Osteocyte (in vitro differentiated cells): Measurements from ENCODE around the gene TARS1. TPM values are rescaled to one million over a fixed set of nuclear protein-coding genes. Genes with fewer than 3 reads are reported as not detected.
"Not testable (repeated sequence)": the region's sequence is repeated elsewhere in the genome, so short reads cannot be mapped to it uniquely, and the experiment has no call there.

ENCODE experiments used
- DNase-seq: peaks from one replicate; pipeline ENCODE4 v3.0.0; 2021; ENCODE audit warnings: mixed read lengths; ENCODE audit not compliant: unreplicated experiment; ENCODE audit errors: extremely low spot score
- H3K27ac Mint-ChIP-seq: one replicate; pipeline ENCODE4 v1.8.0; 2021; ENCODE audit warnings: mild to moderate bottlenecking, mixed read lengths; ENCODE audit not compliant: unreplicated experiment
- H3K27me3 Mint-ChIP-seq: one replicate; pipeline ENCODE4 v1.8.0; 2021; ENCODE audit warnings: mixed read lengths; ENCODE audit not compliant: unreplicated experiment
- H3K36me3 Mint-ChIP-seq: one replicate; pipeline ENCODE4 v1.8.0; 2021; ENCODE audit warnings: mixed read lengths; ENCODE audit not compliant: unreplicated experiment
- H3K4me1 Mint-ChIP-seq: one replicate; pipeline ENCODE4 v1.8.0; 2021; ENCODE audit warnings: mixed read lengths; ENCODE audit not compliant: unreplicated experiment
- H3K4me3 Mint-ChIP-seq: one replicate; pipeline ENCODE4 v1.8.0; 2021; ENCODE audit warnings: mild to moderate bottlenecking, moderate library complexity, mixed read lengths; ENCODE audit not compliant: unreplicated experiment
- H3K9me3 Mint-ChIP-seq: one replicate; pipeline ENCODE4 v1.8.0; 2021; ENCODE audit warnings: mixed read lengths; ENCODE audit not compliant: unreplicated experiment
- total RNA-seq: library from RNA; stranded (reverse); gene quantifications from 2 replicates; pipeline ENCODE4 v1.2.1, GENCODE V29; 2021
- TF ChIP-seq, protein P1 (sequence below): fragments of 200-600 bp; sonication (generic); IDR thresholded peaks from 2 replicates; pipeline ENCODE4 v1.5.0; 2021; ENCODE audit warnings: antibody characterized with exemption, mild to moderate bottlenecking, moderate library complexity

Gene TARS1
- total RNA-seq, 1 donor from 2014 or later: 237 TPM

DNA sequence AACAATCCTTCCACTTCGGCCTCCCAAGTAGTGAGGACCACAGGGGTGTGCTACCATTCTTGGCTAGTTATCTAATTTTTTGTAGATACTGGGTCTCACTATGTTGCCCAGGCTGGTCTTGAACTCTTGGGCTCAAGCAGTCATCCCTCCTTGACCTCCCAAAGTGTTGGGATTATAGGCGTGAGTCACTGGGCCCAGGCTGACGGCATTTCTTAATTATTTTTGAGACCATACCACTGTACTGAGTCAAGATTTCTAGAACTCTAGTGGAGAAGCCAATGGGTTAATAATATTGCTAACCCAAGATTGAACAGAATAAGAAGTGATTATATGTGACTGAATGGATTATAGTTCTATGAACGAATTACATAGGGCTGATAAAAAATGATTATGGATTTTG lies 66.7 kb downstream of the TARS1 start:
- Mint-ChIP-seq H3K4me1 (no peaks in the 10 kb centered on the region), H3K27me3 (no peaks in the 10 kb centered on the region), H3K36me3 (no peaks in the 10 kb centered on the region), H3K9me3 (no peaks in the 10 kb centered on the region), H3K4me3 (no peak overlapping the region), H3K27ac (no peak overlapping the region)
- TF ChIP-seq, protein P1, sequence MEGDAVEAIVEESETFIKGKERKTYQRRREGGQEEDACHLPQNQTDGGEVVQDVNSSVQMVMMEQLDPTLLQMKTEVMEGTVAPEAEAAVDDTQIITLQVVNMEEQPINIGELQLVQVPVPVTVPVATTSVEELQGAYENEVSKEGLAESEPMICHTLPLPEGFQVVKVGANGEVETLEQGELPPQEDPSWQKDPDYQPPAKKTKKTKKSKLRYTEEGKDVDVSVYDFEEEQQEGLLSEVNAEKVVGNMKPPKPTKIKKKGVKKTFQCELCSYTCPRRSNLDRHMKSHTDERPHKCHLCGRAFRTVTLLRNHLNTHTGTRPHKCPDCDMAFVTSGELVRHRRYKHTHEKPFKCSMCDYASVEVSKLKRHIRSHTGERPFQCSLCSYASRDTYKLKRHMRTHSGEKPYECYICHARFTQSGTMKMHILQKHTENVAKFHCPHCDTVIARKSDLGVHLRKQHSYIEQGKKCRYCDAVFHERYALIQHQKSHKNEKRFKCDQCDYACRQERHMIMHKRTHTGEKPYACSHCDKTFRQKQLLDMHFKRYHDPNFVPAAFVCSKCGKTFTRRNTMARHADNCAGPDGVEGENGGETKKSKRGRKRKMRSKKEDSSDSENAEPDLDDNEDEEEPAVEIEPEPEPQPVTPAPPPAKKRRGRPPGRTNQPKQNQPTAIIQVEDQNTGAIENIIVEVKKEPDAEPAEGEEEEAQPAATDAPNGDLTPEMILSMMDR: no peak
- DNase-seq: no peak

DNA sequence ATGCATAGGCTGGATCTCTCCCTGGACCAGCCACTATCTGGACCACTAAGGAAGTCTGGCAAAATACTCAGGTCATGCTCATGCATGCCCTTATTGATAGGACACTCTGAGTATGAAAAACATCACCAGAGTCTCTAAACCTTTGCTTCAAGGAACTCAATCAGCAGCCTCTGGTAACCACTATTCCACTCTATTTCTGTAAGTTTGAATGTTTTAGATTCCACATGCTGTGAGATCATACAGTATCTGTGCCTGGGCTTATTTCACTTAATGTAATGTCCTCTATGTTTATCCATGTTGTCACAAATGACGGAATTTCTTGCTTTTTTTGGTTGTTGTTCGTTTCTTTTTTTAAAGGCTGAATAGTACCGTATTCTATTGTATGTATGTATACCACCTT lies 68.3 kb downstream of the TARS1 start:
- Mint-ChIP-seq H3K36me3 (no peaks in the 10 kb centered on the region), H3K27me3 (no peaks in the 10 kb centered on the region), H3K27ac (no peak overlapping the region), H3K9me3 (no peaks in the 10 kb centered on the region), H3K4me1 (peaks cover 3% of the 10 kb centered on the region), H3K4me3 (no peak overlapping the region)
- no peak for DNase-seq
- TF ChIP-seq, protein P1: no peak

DNA sequence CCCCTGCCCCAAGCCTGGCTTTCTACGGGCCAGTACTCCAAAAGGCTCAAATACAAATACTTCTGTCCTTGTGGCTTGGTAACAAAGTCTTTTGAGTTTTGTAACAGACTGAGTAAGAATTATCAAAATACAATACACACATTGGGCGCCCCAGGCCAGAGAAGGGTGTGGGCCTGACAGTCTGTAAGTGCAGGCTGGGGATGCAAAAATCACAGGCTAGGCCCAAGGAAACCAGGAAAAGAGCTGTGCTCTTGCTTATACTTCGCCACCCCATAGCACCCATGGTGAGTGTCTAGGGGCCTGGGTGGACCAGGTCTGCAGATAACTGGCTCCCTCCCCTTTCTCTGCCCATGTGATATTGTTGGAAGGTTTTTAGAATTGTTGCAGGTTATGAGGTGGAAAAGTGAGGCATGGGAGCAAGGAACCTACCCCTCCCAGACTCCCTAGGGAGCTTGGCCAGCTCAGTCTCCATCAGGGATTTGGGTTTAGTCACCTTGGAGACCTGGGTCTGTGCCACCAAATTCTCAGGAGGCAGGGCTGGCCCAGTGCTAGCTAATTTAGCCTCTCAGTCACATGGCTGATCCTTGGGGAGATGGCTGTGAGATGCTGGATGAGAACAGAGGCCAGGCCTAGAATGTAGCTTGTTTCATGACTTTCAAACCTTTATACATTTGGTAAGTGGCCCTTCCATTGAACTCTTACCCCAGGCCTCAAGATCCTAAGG lies 72.9 kb downstream of the TARS1 start:
- DNase-seq: no peak
- no peaks in the 10 kb centered on the region for H3K36me3 Mint-ChIP-seq

DNA sequence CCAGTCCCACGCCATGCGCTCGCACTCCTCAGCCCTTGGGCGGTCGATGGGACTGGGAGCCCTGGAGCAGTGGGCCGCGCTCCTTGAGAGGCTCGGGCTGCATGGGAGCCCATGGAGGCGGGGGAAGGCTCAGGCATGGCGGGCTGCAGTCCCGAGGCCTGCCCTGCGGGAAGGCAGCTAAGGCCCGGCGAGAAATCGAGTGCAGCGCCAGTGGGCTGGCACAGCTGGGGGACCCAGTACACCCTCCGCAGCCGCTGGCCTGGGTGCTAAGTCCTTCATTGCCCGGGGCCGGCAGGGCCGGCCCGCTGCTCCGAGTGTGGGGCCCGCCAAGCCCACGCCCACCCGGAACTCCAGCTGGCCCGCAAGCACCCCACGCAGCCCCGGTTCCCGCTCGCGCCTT lies 74.6 kb downstream of the TARS1 start:
- H3K4me1 Mint-ChIP-seq, H3K4me3 Mint-ChIP-seq, H3K27me3 Mint-ChIP-seq, H3K9me3 Mint-ChIP-seq, DNase-seq, H3K27ac Mint-ChIP-seq, H3K36me3 Mint-ChIP-seq: not testable (repeated sequence)

More for the DNA sequence above, 72.9 kb downstream of the TARS1 start:
- H3K9me3 Mint-ChIP-seq: peaks cover 3% of the 10 kb centered on the region
- H3K4me1 Mint-ChIP-seq: peaks cover 4% of the 10 kb centered on the region
- H3K4me3 Mint-ChIP-seq: no peak overlapping the region
- H3K27me3 Mint-ChIP-seq: no peaks in the 10 kb centered on the region
- no peak overlapping the region for H3K27ac Mint-ChIP-seq
- TF ChIP-seq, protein P1: no peak

DNA sequence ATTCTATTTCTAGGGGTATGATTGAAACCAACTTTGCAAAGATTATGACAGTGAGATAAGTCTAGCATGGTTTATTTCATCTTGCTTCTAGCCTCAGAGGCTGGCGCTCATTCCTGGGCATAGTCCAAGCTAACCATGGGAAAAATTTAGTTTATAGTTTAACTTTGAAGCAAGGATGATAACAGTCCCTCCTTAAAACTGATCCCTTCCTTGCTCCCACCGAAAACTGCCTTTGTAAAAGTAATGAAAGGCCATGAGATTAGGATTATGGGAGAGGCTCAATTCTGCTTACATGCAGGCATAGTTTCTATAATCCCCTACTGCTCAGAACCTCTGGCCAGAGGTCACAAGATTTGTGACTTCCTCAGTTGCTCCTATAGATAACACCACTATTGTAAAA lies 75.7 kb downstream of the TARS1 start:
- H3K27me3 Mint-ChIP-seq: no peaks in the 10 kb centered on the region
- peaks cover 4% of the 10 kb centered on the region for H3K4me1 Mint-ChIP-seq
- no peak overlapping the region for H3K27ac Mint-ChIP-seq
- peaks cover 7% of the 10 kb centered on the region for H3K9me3 Mint-ChIP-seq
- DNase-seq: no peak
- TF ChIP-seq, protein P1: no peak
- H3K4me3 Mint-ChIP-seq: no peak overlapping the region
- no peaks in the 10 kb centered on the region for H3K36me3 Mint-ChIP-seq
